NCI-H1694 treated with DMSO at 0.1 percent for 48 hours (cell line): ENCODE results near the gene EFCAB6.

ENCODE experiments used
- DNase-seq: peaks from one replicate; lab custom pipeline; 2025; lab: John Stamatoyannopoulos, UW

EFCAB6 gene

DNA sequence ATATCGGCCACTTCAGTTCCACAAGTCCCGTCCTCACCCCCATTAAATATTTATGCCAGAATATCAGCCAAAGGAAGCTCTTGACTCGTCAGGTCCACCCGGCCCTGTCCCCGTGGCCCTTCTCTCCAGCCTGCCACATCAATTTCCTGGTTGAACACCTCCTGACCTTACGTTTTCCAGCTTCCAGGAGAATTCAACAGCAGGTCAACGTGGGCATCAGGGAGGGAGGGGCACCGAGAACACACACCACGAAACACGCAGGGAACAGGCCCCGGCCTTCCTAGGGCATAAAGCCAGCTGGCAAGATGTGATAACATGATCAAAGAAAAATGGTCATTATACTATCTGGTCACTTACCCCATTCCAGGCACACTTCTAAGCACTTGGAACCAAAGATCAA is 34.9 kb upstream of the EFCAB6 start:
- no peak for DNase-seq

- no peak for DNase-seq
These were observed 33.9 kb upstream of the EFCAB6 start for GRCh38 chr22:43845981-43846380.

DNA sequence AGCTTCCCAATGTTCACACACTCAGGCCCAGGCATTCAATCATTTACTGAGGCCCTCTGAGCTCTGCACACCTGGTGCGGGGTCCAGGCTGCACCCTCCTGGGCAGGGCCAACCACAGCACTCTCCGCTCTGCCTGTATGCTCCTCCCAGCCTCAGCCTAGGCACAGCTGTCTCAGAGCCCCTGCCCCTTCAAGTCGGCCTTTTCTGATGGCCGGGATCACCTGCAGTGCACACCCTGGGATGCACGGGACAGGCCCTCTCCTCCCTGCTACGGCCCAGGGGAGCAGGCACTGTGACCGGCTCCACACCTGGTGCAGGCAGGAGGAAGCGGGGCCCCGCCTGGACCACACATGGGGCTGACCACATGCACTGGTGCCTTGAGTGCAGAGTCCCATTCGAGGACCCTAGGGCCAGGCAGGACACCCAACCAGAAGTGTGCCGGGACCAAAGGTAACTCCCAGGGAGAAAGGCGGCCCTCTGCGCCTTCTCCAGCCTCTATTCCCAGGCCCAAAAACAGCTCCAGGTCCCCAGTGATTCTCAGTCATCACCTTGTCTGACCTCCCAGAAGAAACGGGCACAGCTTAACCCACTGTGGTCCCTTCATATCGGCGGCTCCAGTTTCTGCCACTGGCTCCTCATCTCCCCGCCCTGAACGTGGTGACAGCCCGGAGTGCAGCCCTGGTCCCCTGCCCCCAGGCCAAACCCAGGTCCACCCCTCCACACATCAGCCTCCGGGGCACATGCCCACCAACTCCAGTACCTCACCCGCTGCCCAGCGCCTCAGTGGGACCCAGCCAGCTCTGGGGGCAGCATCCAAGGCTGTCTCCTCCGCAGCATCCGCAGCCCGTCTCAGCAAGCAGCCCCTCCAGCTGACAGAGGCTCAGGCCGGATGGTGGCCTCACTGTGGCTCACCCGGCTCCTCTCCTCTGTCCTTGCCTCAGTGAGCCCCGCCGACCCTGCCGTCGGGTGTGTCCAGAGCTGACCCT is 32.7 kb upstream of the EFCAB6 start:
- DNase-seq, result no peak

- no peak for DNase-seq
These were observed 31.9 kb upstream of the EFCAB6 start for GRCh38 chr22:43843783-43844530.

DNA sequence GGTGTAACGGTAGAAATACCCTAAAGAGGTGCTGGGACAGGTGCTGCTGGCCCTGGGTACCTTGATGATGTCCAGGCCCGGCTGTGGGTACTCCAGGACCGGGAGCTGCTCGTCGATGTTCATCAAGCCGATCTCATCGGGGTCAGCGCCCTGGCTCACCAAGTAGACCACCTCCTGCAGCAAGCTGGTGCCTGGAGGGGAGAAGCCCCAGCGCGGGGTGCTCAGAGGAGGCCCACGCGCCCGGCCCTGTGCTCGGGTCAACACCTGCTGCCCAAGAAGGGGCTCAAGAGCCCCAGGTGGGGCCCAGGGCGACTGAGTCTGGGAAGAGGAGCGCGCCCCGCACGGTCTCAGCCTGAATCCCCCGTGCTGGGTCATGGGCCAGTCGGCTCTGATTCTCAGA is 29.6 kb upstream of the EFCAB6 start:
- DNase-seq, result no peak

DNA sequence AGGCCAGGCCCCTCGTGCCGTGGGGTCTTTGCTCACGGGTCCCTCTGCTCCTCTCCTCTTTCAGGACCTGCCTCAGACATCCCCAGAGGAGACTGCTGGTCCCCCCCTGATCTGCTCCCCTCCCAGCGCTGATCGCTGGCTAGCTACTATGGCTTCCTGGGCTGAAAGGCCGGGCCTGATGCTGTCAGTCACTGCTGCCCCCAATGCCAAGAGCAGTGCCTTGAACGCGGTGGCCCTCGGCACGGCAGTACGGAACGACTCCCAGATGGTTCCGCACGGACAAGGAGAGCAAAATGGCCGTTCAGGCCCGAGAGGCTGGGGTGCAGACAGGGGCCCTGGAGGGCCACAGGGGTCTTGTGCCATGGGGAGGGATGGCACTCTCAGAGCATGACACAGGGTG is 28.7 kb upstream of the EFCAB6 start:
- DNase-seq, result no peak

DNA sequence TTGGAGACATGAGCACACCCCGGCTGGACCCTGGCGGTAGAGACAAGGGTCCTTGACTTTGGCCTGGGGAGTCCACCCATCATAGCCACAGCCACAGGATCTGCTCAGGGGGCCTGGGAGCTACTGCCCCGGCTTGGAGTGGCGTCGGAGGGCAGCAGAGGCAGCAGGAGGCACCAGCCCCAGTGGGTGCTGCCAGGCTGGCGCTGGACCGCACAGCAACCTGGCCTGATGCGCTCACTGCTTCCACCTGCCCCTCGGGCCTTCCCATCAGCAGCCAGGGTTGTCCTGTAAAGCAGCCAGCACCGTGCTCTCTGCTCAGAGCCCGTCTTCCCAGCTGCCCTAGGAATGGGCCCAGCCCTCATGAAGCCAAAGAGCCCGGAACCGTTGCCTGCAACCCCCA is 28.3 kb upstream of the EFCAB6 start:
- DNase-seq, result no peak

DNA sequence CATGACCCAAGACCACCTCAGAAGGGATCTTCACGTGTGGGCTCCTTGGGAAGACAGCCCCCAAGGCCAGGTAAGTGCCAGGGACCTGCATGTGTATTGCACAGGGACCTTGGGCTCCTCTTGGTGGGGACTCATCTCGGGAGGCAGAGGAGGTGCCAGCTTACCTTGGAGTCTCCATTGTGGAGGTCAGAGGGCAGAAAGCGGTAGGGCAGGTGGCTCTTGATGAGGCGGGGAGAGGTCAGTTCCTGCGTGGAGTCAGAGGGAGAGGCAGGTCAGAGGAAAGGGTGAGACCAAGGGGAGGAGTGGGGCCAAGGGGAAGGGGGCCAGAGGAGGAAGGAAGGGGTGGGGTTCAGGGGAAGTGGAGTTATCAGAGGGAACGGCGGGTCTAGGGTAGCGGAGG is 27.7 kb upstream of the EFCAB6 start:
- no peak for DNase-seq

GRCh38 chr22:43838571-43839307 is 26.6 kb upstream of the EFCAB6 start:
- DNase-seq, result no peak

DNA sequence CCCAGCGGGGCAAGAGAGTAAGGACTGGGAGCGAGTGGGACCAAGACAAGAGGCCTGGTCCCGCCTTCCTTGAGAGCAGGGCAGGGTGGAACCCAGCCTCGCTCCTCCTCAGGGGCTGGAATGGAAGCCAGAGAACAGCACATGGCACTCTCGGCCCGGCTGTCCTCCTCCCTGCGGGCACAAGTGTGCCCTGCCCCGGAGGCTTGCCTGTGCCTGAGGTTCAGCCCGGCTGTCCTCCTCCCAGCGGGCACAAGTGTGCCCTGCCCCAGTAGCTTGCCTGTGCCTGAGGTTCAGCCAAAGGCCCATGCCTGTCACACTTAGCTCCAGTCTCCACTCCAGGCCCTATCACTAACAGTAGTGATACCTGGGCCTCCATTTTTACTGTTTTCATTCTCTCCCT is 26.1 kb upstream of the EFCAB6 start:
- no peak for DNase-seq

- no peak for DNase-seq
These were observed 25.6 kb upstream of the EFCAB6 start for GRCh38 chr22:43837666-43838065.

DNA sequence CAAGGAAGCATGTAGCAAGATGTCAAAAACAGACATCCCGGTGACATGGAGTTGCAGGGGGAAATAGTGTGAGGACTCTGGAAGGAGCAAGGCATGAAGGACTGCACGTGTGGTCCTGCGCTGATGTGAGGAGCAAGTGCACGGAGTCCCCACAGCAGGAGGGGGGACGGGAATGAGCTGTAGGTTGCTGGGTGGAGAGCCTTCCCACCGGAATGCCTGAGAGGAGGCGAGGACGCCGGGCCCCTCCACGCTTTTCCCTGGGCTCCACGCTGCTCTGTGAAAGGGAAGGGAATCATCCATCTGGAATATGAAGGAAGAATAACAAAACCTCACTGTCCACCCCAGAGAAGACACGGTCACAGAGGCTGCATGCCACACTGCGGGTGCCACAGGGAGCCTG is 23.6 kb upstream of the EFCAB6 start:
- DNase-seq, result no peak

GRCh38 chr22:43835166-43835565 is 23.1 kb upstream of the EFCAB6 start:
- DNase-seq, result no peak

GRCh38 chr22:43833286-43834240 is 21.5 kb upstream of the EFCAB6 start:
- no peak for DNase-seq

DNA sequence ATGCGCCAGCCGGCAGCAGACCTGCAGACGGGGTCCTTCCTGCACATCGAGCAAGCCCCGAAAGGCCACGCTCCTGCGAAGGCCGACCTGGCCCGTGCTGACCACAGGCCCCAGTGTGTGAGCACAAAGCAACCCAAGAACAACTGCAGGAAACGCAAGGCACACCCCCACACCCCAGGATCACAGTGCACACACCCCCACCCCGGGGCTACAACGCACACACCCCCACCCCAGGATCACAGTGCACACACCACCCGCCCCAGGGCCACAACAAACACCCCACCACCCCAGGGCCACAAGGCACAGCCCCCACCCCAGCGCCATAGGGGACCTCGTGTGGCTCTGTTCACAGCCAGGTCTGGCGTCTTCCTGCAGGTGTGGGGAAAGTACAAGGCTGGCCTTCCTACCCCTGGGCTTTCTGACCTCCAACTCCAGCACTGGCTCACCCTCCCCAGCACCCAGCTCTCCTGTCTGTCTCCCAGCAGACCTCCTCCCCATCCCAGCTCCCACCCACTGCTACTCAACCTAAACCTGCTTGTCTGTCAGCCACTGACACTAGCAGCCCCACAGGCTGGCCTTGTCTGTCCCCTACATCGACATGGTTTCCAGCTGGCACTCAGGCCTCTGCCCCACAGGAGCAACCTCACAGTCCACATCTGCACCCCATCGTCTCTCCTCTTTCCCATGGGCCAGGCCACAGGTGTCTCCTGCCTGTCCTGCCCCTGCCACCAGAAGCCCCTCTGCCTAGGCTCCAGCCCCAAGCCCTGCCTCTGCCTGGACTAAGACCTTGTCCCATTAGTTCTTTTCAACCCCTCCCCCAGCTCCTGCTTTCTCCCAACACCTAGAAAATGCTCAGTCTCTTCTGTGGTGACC is 20.5 kb upstream of the EFCAB6 start:
- no peak for DNase-seq

GRCh38 chr22:43831561-43832392 is 19.7 kb upstream of the EFCAB6 start:
- DNase-seq, result no peak

DNA sequence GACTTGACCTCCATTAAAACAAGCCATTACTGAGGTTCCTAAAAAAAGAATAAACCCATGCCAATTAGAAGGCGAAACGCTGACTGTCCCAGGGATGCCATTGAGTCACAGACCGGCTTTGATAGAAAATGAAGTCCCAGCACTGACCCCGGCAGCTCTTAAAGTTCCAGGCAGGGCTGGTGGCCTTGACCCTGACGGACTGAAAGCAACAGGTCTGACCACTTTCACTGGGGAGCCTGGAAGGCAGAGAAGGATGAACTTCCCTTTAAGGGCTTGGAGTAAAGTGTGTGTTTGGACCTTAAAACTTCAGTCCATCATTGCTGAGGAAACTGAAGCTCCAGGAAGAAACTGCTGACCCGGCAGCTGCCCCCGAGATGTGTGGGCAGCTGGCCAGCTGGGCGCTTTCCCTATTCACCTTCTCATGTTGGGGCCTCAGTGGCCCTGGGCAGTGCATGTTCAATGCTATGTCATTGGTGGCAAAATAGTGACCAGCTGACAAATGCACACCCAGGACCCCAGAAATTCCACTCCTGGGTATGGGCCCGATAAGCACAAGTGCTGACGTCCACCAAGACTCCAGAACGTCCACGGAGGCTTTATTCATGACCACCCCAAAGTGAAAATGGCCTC is 18.9 kb upstream of the EFCAB6 start:
- DNase-seq, result no peak

GRCh38 chr22:43829904-43830851 is 18.1 kb upstream of the EFCAB6 start:
- DNase-seq, result no peak
